ENCODE measurements around the gene SLC22A23. TPM values are rescaled to one million over a fixed set of nuclear protein-coding genes. Genes with fewer than 3 reads are reported as not detected.

SLC22A23 gene
- total RNA-seq, 4 donors from 2014 or later = 26.6 to 42.6 (median 37.6) TPM

DNA sequence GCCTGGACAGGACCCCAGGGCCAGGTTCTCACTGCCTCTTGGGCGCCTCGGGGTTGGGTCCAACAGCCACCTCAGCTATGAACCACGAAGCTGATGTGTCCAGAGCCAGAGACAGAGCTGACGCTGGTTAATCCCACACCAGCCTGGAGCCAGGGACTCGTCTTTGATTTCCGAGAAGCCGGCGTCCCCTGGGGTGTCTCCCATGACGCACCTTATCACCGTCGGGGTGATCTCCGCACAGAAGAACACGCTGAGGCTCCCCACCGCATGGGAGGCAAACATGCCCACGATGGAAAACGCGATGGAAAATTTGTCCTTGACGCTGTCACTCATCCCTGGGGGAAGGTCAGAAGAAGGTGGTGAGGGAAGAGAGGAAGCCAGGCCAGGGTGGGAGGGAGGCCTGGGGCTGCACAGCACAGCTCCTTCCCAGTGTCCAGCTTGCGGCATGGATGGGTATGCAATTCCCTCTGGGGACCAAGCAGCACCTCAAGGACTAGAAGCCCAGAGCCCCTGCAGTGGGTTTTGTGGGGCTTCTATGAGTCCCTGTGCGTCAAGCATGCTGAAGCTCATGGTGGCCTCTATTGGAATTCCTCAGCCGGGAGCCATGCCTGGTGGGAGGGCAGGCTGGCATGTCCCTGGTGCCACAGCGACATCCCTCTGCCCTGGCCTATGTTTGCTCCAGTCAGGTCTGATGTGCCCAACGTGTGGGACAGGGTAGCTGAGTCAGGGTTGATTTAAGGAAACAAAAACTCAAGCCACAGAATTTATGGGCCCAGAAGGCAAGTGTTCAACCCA is 173.0 kb downstream of the SLC22A23 start:
- H3K36me3 ChIP-seq = peaks cover 0 to 70% (median 7%) of the 10 kb centered on the region in 3 donors
- TF ChIP-seq, protein P1, sequence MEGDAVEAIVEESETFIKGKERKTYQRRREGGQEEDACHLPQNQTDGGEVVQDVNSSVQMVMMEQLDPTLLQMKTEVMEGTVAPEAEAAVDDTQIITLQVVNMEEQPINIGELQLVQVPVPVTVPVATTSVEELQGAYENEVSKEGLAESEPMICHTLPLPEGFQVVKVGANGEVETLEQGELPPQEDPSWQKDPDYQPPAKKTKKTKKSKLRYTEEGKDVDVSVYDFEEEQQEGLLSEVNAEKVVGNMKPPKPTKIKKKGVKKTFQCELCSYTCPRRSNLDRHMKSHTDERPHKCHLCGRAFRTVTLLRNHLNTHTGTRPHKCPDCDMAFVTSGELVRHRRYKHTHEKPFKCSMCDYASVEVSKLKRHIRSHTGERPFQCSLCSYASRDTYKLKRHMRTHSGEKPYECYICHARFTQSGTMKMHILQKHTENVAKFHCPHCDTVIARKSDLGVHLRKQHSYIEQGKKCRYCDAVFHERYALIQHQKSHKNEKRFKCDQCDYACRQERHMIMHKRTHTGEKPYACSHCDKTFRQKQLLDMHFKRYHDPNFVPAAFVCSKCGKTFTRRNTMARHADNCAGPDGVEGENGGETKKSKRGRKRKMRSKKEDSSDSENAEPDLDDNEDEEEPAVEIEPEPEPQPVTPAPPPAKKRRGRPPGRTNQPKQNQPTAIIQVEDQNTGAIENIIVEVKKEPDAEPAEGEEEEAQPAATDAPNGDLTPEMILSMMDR (IDR thresholded peaks at IDR 0.05) = no peak
- TF ChIP-seq POLR2A (IDR thresholded peaks at IDR 0.05) = no peak
- intact Hi-C loops (cut with DNase I) = loop anchor here (10.0 kb wide), 1 partner anchor 161 kb away; no protein-coding TSS in a partner anchor
- no peak overlapping the region for H3K27ac ChIP-seq
- no peak for DNase-seq
- H3K4me1 ChIP-seq = peaks cover 14 to 51% (median 20%) of the 10 kb centered on the region in 3 donors
- H3K27me3 ChIP-seq = no peaks in the 10 kb centered on the region
- H3K4me3 ChIP-seq = no peak overlapping the region
- 95 to 97% methylated on average over 7 to 14 of the region's 23 CpGs for WGBS, 2 donors
- H3K9me3 ChIP-seq = no peaks in the 10 kb centered on the region

DNA sequence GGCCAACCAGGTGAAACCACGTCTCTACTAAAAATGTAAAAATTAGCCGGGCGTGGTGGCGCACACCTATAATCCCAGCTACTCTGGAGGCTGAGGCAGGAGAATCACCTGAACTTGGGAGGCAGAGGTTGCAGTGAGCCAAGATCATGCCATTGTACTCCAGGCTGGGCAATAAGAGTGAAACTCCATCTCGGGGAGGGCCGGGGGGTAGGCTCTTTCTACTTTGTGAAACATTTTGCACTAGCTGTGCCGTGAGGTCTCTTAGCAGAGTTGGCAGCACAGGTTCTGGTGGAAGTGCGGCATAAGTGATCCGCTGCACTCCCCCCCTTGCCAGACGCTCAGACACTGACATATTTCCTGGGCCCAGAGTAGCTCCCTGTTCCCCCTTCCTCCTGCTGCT is 173.6 kb downstream of the SLC22A23 start:
- Histone ChIP-seq H3K27me3 (no peaks in the 10 kb centered on the region), H3K27ac (peak overlapping the region in 3 of 4 donors; percentile 61 to 79 (median 77)), H3K4me1 (peaks cover 13 to 50% (median 20%) of the 10 kb centered on the region in 3 donors), H3K4me3 (no peak overlapping the region), H3K9me3 (no peaks in the 10 kb centered on the region), H3K36me3 (peaks cover 0 to 71% (median 7%) of the 10 kb centered on the region in 3 donors)
- TF ChIP-seq, protein P1 (IDR thresholded peaks at IDR 0.05) = no peak
- no peak for TF ChIP-seq POLR2A (IDR thresholded peaks at IDR 0.05)
- intact Hi-C loops (cut with DNase I) = loop anchor here (10.0 kb wide), 1 partner anchor 162 kb away; no protein-coding TSS in a partner anchor
- no peak for DNase-seq
- WGBS, 2 donors = 92% methylated on average over 9 of the region's 10 CpGs; no CpG with 5 or more reads in 1 of the 2 donors

DNA sequence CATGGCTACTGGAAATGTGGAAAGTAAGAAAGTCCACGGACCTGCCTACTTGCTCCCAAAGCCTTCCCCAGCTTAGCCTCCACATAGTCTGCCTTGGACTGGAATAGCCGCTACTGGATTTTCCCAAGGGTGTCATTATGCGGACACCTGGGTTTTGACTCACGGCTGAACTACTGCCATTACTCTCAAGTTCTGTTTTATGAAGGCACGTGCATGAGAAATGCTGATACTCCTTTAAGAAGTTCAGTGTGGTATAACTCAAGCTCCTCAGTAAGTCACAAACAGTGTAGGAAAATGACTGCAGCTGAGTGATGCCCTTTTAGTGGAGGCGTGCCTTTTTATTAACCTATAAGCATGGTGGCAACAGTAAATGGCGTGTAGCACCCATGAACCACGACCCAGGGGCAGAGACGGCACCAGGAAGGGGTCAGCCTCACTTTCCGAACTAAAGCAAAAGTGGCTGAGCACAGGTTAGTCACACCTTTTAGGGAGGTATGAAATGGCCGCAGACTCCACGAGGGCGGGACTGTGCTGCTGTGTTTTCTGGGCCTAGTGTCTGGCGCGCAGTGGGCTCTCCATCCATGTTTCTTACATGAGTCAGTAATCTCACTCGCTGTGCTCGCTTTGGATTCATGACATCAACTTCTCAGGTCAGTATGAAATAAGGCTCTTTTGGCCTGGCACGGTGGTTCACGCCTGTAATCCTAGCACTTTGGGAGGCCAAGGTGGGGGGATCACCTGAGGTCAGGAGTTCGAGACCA is 174.2 kb downstream of the SLC22A23 start:
- H3K36me3 ChIP-seq = peaks cover 0 to 77% (median 7%) of the 10 kb centered on the region in 3 donors
- 70 to 81% methylated on average over 11 to 15 of the region's 20 CpGs for WGBS, 2 donors
- peak overlapping the region; percentile 42 to 79 (median 69) for H3K27ac ChIP-seq

DNA sequence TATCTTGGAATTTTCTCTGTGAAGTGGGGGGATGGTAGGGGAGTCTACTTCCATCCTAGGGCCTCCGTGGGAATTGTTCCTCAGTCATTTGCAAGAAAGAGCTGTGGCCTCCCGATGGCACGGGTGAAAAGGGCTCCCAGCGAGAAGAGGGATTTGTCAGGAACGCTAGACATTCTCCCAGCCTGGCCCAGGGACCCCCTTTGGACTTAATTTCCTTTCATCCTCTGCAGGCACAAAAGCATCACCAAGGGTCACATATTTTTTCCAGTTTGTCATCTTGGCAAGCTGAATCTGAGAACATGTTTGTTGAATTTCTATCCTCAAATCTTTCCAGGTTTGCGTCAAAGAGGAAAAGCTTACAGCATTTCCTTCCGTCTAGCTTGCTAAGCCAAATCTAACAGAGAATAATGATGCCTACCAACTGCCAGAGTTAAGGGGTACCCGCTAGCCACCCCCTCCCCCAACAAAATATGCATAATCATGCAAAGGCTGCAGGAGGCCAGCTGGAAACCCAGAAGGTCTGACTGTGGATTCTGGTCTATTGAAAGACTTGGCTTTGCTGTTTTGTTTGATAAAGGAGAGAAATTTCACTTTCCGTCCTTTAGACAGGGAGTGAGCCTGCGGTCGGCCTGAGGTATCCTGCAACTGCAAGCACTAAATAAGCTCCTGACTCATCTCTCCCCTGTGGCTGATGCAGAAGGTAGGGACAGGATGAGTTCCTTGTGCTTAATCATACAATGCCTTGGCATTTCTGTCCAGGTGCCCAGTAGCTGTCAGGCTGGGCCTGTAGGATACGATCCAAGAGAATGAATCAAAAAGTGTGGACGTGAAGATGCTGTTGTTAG is 175.0 kb downstream of the SLC22A23 start:
- H3K27ac ChIP-seq = peak overlapping the region; percentile 42 to 79 (median 69)
- 39 to 50% methylated on average over 12 to 13 of the region's 13 CpGs for WGBS, 2 donors
- no peak for TF ChIP-seq POLR2A (IDR thresholded peaks at IDR 0.05)
- TF ChIP-seq, protein P1 (IDR thresholded peaks at IDR 0.05) = no peak
- no peaks in the 10 kb centered on the region for H3K9me3 ChIP-seq
- H3K36me3 ChIP-seq = peaks cover 0 to 80% (median 7%) of the 10 kb centered on the region in 3 donors
- H3K4me1 ChIP-seq = peaks cover 7 to 37% (median 16%) of the 10 kb centered on the region in 3 donors
- H3K4me3 ChIP-seq = no peak overlapping the region
- H3K27me3 ChIP-seq = no peaks in the 10 kb centered on the region
- intact Hi-C loops (cut with DNase I) = loop anchor here (10.0 kb wide), 1 partner anchor 163 kb away; no protein-coding TSS in a partner anchor
- no peak for DNase-seq

More for the DNA sequence above, 174.2 kb downstream of the SLC22A23 start:
- Histone ChIP-seq H3K27me3 (no peaks in the 10 kb centered on the region), H3K4me3 (no peak overlapping the region), H3K9me3 (no peaks in the 10 kb centered on the region), H3K4me1 (peaks cover 10 to 45% (median 17%) of the 10 kb centered on the region in 3 donors)
- no peak for TF ChIP-seq POLR2A (IDR thresholded peaks at IDR 0.05)
- TF ChIP-seq, protein P1 (IDR thresholded peaks at IDR 0.05) = no peak
- intact Hi-C loops (cut with DNase I) = loop anchor here (10.0 kb wide), 1 partner anchor 162 kb away; no protein-coding TSS in a partner anchor
- no peak for DNase-seq
